HEK293T (cell line): ENCODE results near the gene UVRAG.
"Not testable (repeated sequence)": the region's sequence is repeated elsewhere in the genome, so short reads cannot be mapped to it uniquely, and the experiment has no call there.

Experiments used
- ARNT ChIP-seq: fragments of 450-650 bp; IDR thresholded peaks from 2 replicates; pipeline ENCODE4 v1.6.1; 2017; ENCODE audit warnings: mild to moderate bottlenecking
- BHLHE40 ChIP-seq: fragments of 450-650 bp; IDR thresholded peaks from 2 replicates; pipeline ENCODE4 v1.6.1; 2016; ENCODE audit warnings: mild to moderate bottlenecking, moderate library complexity, borderline replicate concordance
- CTBP1 ChIP-seq: fragments of 450-650 bp; IDR thresholded peaks from 2 replicates; pipeline ENCODE4 v1.6.1; 2016; ENCODE audit warnings: borderline replicate concordance
- ELF4 ChIP-seq: fragments of 450-650 bp; IDR thresholded peaks from 2 replicates; pipeline ENCODE4 v1.6.1; 2017; ENCODE audit warnings: antibody characterized with exemption
- FOXA1 ChIP-seq: fragments of 450-650 bp; IDR thresholded peaks from 2 replicates; pipeline ENCODE4 v1.6.1; 2016; ENCODE audit warnings: mild to moderate bottlenecking
- FOXM1 ChIP-seq: fragments of 450-650 bp; IDR thresholded peaks from 2 replicates; pipeline ENCODE4 v1.6.1; 2017; ENCODE audit warnings: mild to moderate bottlenecking, borderline replicate concordance
- HDGF ChIP-seq: fragments of 450-650 bp; IDR thresholded peaks from 2 replicates; pipeline ENCODE4 v1.6.1; 2017; ENCODE audit warnings: antibody characterized with exemption, borderline replicate concordance
- SP1 ChIP-seq: fragments of 450-650 bp; IDR thresholded peaks from 2 replicates; pipeline ENCODE4 v1.6.1; 2017
- TARDBP ChIP-seq: fragments of 450-650 bp; IDR thresholded peaks from 2 replicates; pipeline ENCODE4 v1.6.1; 2016
- TF ChIP-seq, protein P1 (sequence below): fragments of 450-650 bp; IDR thresholded peaks from 2 replicates; pipeline ENCODE4 v1.6.1; 2016

DNA sequence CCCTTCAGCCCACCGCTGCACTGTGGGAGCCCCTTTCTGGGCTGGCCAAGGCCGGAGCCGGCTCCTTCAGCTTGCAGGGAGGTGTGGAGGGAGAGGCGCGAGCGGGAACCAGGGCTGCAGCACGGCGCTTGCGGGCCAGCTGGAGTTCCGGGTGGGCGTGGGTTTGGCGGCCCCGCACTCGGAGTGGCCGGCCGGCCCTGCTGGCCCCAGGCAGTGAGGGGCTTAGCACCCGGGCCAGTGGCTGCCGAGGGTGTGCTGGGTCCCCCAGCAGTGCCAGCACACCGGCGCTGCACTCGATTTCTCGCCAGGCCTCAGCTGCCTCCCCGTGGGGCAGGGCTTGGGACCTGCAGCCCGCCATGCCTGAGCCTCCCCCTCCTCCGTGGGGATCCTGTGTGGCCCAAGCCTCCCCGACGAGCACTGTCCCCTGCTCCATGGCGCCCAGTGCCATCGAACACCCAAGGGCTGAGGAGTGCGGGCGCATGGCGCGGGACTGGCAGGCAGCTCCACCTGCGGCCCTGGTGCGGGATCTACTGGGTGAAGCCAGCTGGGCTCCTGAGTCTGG, 245.5 kb downstream of the UVRAG start:
- TF ChIP-seq ARNT, HDGF, TARDBP, SP1, FOXA1, FOXM1, BHLHE40, ELF4, CTBP1: not testable (repeated sequence)
- TF ChIP-seq, protein P1, sequence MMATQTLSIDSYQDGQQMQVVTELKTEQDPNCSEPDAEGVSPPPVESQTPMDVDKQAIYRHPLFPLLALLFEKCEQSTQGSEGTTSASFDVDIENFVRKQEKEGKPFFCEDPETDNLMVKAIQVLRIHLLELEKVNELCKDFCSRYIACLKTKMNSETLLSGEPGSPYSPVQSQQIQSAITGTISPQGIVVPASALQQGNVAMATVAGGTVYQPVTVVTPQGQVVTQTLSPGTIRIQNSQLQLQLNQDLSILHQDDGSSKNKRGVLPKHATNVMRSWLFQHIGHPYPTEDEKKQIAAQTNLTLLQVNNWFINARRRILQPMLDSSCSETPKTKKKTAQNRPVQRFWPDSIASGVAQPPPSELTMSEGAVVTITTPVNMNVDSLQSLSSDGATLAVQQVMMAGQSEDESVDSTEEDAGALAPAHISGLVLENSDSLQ = not testable (repeated sequence)
